Thyroid gland (tissue), 4 donors: ENCODE data around the gene RDH8. TPM values are rescaled to one million over a fixed set of nuclear protein-coding genes. Genes with fewer than 3 reads are reported as not detected.

Source experiments
- DNase-seq, 2 donors: peaks; one replicate each; pipeline ENCODE4 v3.0.0-alpha.2; 2019
- H3K27ac ChIP-seq, 3 donors: fragments of 200-600 bp; sonication (generic); 1 replicate in 2 of 3; 2 replicates in 1 of 3; pipeline ENCODE4 v1.5.1; 2016 to 2019; ENCODE audit warnings: mild to moderate bottlenecking in 1 of 3, moderate library complexity in 1 of 3
- H3K27me3 ChIP-seq: fragments of 200-600 bp; sonication (generic); one replicate; pipeline ENCODE4 v1.5.1; 2019
- H3K36me3 ChIP-seq, 2 donors: fragments of 200-600 bp; sonication (generic); one replicate each; pipeline ENCODE4 v1.5.1; 2016 to 2019
- H3K4me1 ChIP-seq, 2 donors: fragments of 200-600 bp; sonication (generic); one replicate each; pipeline ENCODE4 v1.5.1; 2017 to 2019
- H3K4me3 ChIP-seq, 3 donors: fragments of 200-600 bp; sonication (generic); replicated peaks in 1 of 3; 1 replicate in 2 of 3; 2 replicates in 1 of 3; pipeline ENCODE4 v1.5.1; 2016; ENCODE audit warnings: mild to moderate bottlenecking in 1 of 3
- H3K9me3 ChIP-seq: fragments of 200-600 bp; sonication (generic); one replicate; pipeline ENCODE4 v1.5.1; 2017
- POLR2A ChIP-seq, 2 donors: fragments of 450-650 bp; IDR thresholded peaks; one replicate each; pipeline ENCODE4 v1.6.1; 2017; ENCODE audit warnings: antibody characterized with exemption in 2 of 2, mild to moderate bottlenecking in 2 of 2, moderate library complexity in 1 of 2
- WGBS, 2 donors: methylation state at CpG; one replicate each; pipeline ENCODE4 v1.1.5; 2017; 5-methylcytosine and 5-hydroxymethylcytosine counted together
- intact Hi-C: fragments of 100-400 bp; cut with DNase I; formaldehyde crosslinking; loops from one replicate; pipeline ENCODE4 v1.15.1; 2023
- total RNA-seq, 4 donors: library from RNA; depleted of rRNA; stranded (reverse); fragments of >200 nt; gene quantifications; one replicate each; pipeline ENCODE4 v1.2.3, GENCODE V29; 2016
- TF ChIP-seq, protein P1 (sequence below), 6 experiments: fragments of 200-600 bp in 3 of 6; fragments of 450-650 bp in 3 of 6; sonication (generic) in 3 of 6; IDR thresholded peaks; one replicate each; pipeline ENCODE4 v1.5.1; 2016 to 2019; ENCODE audit warnings: antibody characterized with exemption in 6 of 6, mild to moderate bottlenecking in 2 of 6, inconsistent platforms in 1 of 6, moderate library complexity in 1 of 6

The RDH8 gene
- total RNA-seq, 4 donors from 2014 or later: not detected

DNA sequence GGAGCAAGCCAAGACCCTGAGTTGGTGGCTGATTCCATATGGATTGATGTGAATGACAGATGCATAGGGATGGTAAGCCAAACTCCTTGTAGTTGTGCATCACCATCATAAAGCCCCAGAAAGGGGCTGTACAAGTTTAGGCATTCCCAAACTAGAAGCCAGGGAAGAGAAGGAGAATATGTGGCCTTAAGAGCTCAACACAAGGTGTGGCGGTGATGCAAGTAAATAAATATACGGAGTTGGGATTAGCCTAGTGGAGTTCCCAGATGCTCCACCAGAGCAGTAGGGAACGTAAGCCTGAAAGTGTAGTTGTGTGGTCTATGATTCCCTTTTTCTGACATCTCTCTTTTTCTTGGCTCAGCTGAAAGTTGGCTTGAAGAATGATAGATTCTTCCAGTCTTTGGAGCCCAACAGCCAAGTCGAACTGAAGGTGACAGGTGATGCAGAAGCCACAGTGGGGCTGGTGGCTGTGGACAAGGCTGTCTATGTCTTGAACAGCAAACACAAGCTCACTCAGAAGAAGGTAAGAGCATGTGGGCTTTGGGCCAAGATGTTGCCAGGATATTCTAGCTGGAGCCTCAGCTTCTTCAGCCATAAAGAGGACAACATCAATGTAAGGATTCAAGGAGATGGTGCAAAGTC is 30.1 kb downstream of the RDH8 start:
- WGBS, 2 donors: 70 to 72% methylated on average over 4 of the region's 4 CpGs

GRCh38 chr19:10044390-10044789 is 31.1 kb downstream of the RDH8 start:
- H3K9me3 ChIP-seq: no peaks in the 10 kb centered on the region
- 81 to 91% methylated on average over 1 of the region's 1 CpG for WGBS, 2 donors

More for the DNA sequence above, 30.1 kb downstream of the RDH8 start:
- intact Hi-C loops: no loop called here
- no peak overlapping the region for H3K27ac ChIP-seq
- no peaks in the 10 kb centered on the region for H3K27me3 ChIP-seq
- no peak for DNase-seq
- no peak for TF ChIP-seq POLR2A (IDR thresholded peaks at IDR 0.05)
- TF ChIP-seq, protein P1, sequence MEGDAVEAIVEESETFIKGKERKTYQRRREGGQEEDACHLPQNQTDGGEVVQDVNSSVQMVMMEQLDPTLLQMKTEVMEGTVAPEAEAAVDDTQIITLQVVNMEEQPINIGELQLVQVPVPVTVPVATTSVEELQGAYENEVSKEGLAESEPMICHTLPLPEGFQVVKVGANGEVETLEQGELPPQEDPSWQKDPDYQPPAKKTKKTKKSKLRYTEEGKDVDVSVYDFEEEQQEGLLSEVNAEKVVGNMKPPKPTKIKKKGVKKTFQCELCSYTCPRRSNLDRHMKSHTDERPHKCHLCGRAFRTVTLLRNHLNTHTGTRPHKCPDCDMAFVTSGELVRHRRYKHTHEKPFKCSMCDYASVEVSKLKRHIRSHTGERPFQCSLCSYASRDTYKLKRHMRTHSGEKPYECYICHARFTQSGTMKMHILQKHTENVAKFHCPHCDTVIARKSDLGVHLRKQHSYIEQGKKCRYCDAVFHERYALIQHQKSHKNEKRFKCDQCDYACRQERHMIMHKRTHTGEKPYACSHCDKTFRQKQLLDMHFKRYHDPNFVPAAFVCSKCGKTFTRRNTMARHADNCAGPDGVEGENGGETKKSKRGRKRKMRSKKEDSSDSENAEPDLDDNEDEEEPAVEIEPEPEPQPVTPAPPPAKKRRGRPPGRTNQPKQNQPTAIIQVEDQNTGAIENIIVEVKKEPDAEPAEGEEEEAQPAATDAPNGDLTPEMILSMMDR (IDR thresholded peaks at IDR 0.05): no peak
- H3K4me1 ChIP-seq: no peaks in the 10 kb centered on the region
- no peaks in the 10 kb centered on the region for H3K36me3 ChIP-seq
- no peak overlapping the region for H3K4me3 ChIP-seq
- H3K9me3 ChIP-seq: no peaks in the 10 kb centered on the region

DNA sequence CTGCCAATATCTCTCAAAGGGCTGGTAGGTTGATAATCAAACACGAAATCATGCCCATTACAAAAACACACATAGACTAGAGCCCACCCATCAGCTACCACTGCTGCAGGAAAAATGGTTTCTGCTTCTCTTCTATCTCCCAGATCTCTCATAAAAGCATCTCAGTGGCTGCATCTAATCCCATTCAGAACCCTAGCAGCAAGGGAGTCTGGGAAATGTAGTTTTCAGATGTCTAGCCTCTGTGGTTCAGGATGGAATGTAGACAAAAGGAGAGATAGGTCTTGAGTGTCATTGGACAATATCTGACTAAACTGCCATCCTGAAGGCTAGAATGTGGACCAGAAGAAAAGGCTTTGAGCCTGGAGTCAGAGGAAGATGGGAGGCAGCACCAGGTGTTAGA is 32.1 kb downstream of the RDH8 start:
- H3K4me3 ChIP-seq: no peak overlapping the region
- intact Hi-C loops: no loop called here
- 43 to 67% methylated on average over 1 of the region's 1 CpG for WGBS, 2 donors
- TF ChIP-seq POLR2A (IDR thresholded peaks at IDR 0.05): no peak
- TF ChIP-seq, protein P1 (IDR thresholded peaks at IDR 0.05): no peak
- no peak for DNase-seq
- no peak overlapping the region for H3K27ac ChIP-seq
- H3K27me3 ChIP-seq: no peaks in the 10 kb centered on the region
- no peaks in the 10 kb centered on the region for H3K4me1 ChIP-seq
- no peaks in the 10 kb centered on the region for H3K36me3 ChIP-seq
- no peaks in the 10 kb centered on the region for H3K9me3 ChIP-seq

More at GRCh38 chr19:10044390-10044789, 31.1 kb downstream of the RDH8 start:
- H3K36me3 ChIP-seq: no peaks in the 10 kb centered on the region
- intact Hi-C loops: no loop called here
- no peak for DNase-seq
- TF ChIP-seq, protein P1 (IDR thresholded peaks at IDR 0.05): no peak
- TF ChIP-seq POLR2A (IDR thresholded peaks at IDR 0.05): no peak
- H3K27me3 ChIP-seq: no peaks in the 10 kb centered on the region
- H3K4me1 ChIP-seq: no peaks in the 10 kb centered on the region
- no peak overlapping the region for H3K27ac ChIP-seq
- no peak overlapping the region for H3K4me3 ChIP-seq

GRCh38 chr19:10049626-10050025 is 36.3 kb downstream of the RDH8 start:
- Histone ChIP-seq H3K9me3 (no peaks in the 10 kb centered on the region), H3K27ac (no peak overlapping the region), H3K4me3 (no peak overlapping the region), H3K4me1 (no peaks in the 10 kb centered on the region), H3K36me3 (no peaks in the 10 kb centered on the region), H3K27me3 (no peaks in the 10 kb centered on the region)
- WGBS, 2 donors: 67 to 69% methylated on average over 1 to 2 of the region's 2 CpGs
- intact Hi-C loops: no loop called here
- TF ChIP-seq POLR2A (IDR thresholded peaks at IDR 0.05): no peak
- TF ChIP-seq, protein P1 (IDR thresholded peaks at IDR 0.05): no peak
- DNase-seq: no peak

DNA sequence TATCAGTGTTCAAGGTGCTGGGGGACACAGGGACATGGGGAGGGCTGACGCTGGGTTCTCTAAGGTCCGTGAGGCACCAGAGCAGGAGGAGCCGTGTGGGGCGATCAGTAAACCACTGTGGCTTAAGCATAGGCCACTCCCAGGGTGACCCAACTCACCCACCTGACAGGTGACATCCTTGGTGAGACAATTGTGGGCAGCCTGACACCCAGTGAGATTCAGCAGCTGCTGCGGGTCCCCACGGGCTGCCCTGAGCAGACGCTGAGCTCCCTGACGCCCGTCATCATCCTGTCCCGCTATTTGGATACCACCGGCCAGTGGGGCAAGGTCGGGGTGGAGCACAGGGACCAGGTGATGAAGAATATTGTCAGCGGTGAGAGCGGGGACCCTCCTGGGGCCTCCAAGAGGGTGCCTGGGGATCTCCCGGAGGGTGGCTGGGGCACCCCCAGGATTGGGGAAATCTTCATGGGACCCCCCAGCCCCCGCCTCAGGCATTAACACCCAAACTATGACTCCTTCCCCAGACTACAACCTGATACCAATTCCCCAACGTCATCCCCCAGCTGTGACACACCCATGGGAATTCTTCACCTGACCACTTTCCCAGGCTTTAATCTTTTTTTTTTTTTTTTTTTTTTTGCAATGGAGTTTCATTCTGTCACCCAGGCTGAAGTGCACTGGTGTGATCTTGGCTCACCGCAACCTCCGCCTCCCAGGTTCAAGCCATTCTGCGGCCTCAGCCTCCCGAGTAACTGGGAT is 39.5 kb downstream of the RDH8 start:
- H3K4me3 ChIP-seq: no peak overlapping the region
- DNase-seq: no peak
- no peaks in the 10 kb centered on the region for H3K36me3 ChIP-seq
- TF ChIP-seq, protein P1 (IDR thresholded peaks at IDR 0.05): no peak
- no peak for TF ChIP-seq POLR2A (IDR thresholded peaks at IDR 0.05)
- no peaks in the 10 kb centered on the region for H3K4me1 ChIP-seq
- intact Hi-C loops: no loop called here
- no peak overlapping the region for H3K27ac ChIP-seq
- no peaks in the 10 kb centered on the region for H3K27me3 ChIP-seq
- WGBS, 2 donors: 71 to 80% methylated on average over 16 to 19 of the region's 21 CpGs
- H3K9me3 ChIP-seq: no peaks in the 10 kb centered on the region
